Lung (tissue), 12 donors: ENCODE results near the gene TAS2R50. TPM values are rescaled to one million over a fixed set of nuclear protein-coding genes. Genes with fewer than 3 reads are reported as not detected.

Experiments
- ATAC-seq: fragments of 200-7000 bp; cut with Tn5 transposase; one replicate; pipeline ENCODE4 v1.9.1; 2020; ENCODE audit warnings: moderate number of reproducible peaks; ENCODE audit not compliant: insufficient read depth, low FRiP score
- DNase-seq, 3 donors: peaks; one replicate each; pipeline ENCODE4 v3.0.0-alpha.2; 2013 to 2017
- H3K27ac ChIP-seq, 2 donors: one replicate each; pipeline ENCODE4 v1.5.1; 2013; ENCODE audit warnings: mild to moderate bottlenecking in 2 of 2, moderate library complexity in 2 of 2, control low read depth in 1 of 2, inconsistent platforms in 1 of 2, low read depth in 1 of 2, low read length in 1 of 2
- H3K27me3 ChIP-seq, 3 donors: one replicate each; pipeline ENCODE4 v1.5.1; 2013; ENCODE audit warnings: low read length in 2 of 3; ENCODE audit not compliant: control insufficient read depth in 3 of 3, insufficient read depth in 3 of 3
- H3K36me3 ChIP-seq, 4 donors: one replicate each; pipeline ENCODE4 v1.5.1; 2013; ENCODE audit warnings: low read length in 4 of 4, mild to moderate bottlenecking in 1 of 4, moderate library complexity in 1 of 4; ENCODE audit not compliant: control insufficient read depth in 4 of 4, insufficient read depth in 4 of 4
- H3K4me1 ChIP-seq, 5 donors: one replicate each; pipeline ENCODE4 v1.5.1; 2013; ENCODE audit warnings: low read length in 5 of 5, mild to moderate bottlenecking in 2 of 5, moderate library complexity in 1 of 5; ENCODE audit not compliant: control insufficient read depth in 5 of 5, insufficient read depth in 5 of 5
- H3K4me3 ChIP-seq: one replicate; pipeline ENCODE4 v1.5.1; 2013; ENCODE audit warnings: mild to moderate bottlenecking, control low read depth, moderate library complexity
- H3K9ac ChIP-seq, 2 donors: one replicate each; pipeline ENCODE4 v1.5.1; 2013; ENCODE audit warnings: low read length in 2 of 2, control low read depth in 1 of 2; ENCODE audit not compliant: insufficient read depth in 1 of 2
- H3K9me3 ChIP-seq, 4 donors: one replicate each; pipeline ENCODE4 v1.5.1; 2013; ENCODE audit warnings: low read length in 3 of 4, mild to moderate bottlenecking in 1 of 4, moderate library complexity in 1 of 4; ENCODE audit not compliant: control insufficient read depth in 4 of 4, insufficient read depth in 3 of 4
- CTCF ChIP-seq: IDR thresholded peaks from 2 replicates; pipeline ENCODE4 v1.5.1; 2012; ENCODE audit warnings: mild to moderate bottlenecking; ENCODE audit errors: control extremely low read depth, extremely low read depth
- WGBS, 2 donors: extraction: QIAGEN DNeasy Blood & Tissue Kit; methylation state at CpG; one replicate each; pipeline ENCODE4 v1.1.7; 2013; 5-methylcytosine and 5-hydroxymethylcytosine counted together
- polyA plus RNA-seq, 2 donors: library from polyadenylated mRNA; stranded (reverse); fragments of 200-250 nt; gene quantifications; one replicate each; pipeline ENCODE4 v1.2.1, GENCODE V29; 2013
- total RNA-seq, 2 donors: library from RNA; depleted of rRNA in 1 of 2; stranded (reverse); fragments of >200 nt in 1 of 2; gene quantifications; one replicate each; pipeline ENCODE4 v1.2.1, GENCODE V29; 2014 to 2021
- donor health status: control.
- donor health status: control.
- donor health status: Bipolar disorder and iron deficiency.
- donor health status: healthy.
- donor health status: DM: yes; HTN: yes; CAD: no.

The TAS2R50 gene
- total and polyA plus RNA-seq, 4 donors = 0.03 to 11.1 (median 1.8) TPM; not detected in 1

- Histone ChIP-seq H3K4me3 (no peak overlapping the region), H3K27ac (no peak overlapping the region), H3K9ac (no peak overlapping the region), H3K27me3 (no peaks in the 10 kb centered on the region), H3K36me3 (peaks cover 0 to 2% (median 0%) of the 10 kb centered on the region in 4 donors), H3K4me1 (peaks cover 0 to 4% (median 0%) of the 10 kb centered on the region in 5 donors), H3K9me3 (no peaks in the 10 kb centered on the region)
- TF ChIP-seq CTCF = no peak
- DNase-seq = peak in 1 of 3 donors; percentile 7
- 80 to 85% methylated on average over 4 of the region's 4 CpGs for WGBS, 2 donors
- no peak for ATAC-seq
Measured at GRCh38 chr12:11015775-11016430, 29.2 kb upstream of the TAS2R50 start.

- no peak for TF ChIP-seq CTCF
- H3K27me3 ChIP-seq = no peaks in the 10 kb centered on the region
- no peak overlapping the region for H3K27ac ChIP-seq
- ATAC-seq (no peak), DNase-seq (no peak)
- no peak overlapping the region for H3K9ac ChIP-seq
- H3K36me3 ChIP-seq = peaks cover 0 to 2% (median 0%) of the 10 kb centered on the region in 4 donors
- peaks cover 0 to 4% (median 0%) of the 10 kb centered on the region in 5 donors for H3K4me1 ChIP-seq
- no peak overlapping the region for H3K4me3 ChIP-seq
- H3K9me3 ChIP-seq = no peaks in the 10 kb centered on the region
Measured at GRCh38 chr12:11014234-11014633, 27.5 kb upstream of the TAS2R50 start.

GRCh38 chr12:11007608-11008007 is 20.9 kb upstream of the TAS2R50 start:
- ATAC-seq (no peak), DNase-seq (no peak)
- Histone ChIP-seq H3K4me3 (no peak overlapping the region), H3K4me1 (peaks cover 0 to 1% (median 0%) of the 10 kb centered on the region in 5 donors), H3K9me3 (no peaks in the 10 kb centered on the region), H3K27me3 (no peaks in the 10 kb centered on the region), H3K27ac (no peak overlapping the region), H3K9ac (no peak overlapping the region), H3K36me3 (no peaks in the 10 kb centered on the region)
- WGBS, 2 donors = 96 to 100% methylated on average over 1 of the region's 1 CpG
- TF ChIP-seq CTCF = no peak

DNA sequence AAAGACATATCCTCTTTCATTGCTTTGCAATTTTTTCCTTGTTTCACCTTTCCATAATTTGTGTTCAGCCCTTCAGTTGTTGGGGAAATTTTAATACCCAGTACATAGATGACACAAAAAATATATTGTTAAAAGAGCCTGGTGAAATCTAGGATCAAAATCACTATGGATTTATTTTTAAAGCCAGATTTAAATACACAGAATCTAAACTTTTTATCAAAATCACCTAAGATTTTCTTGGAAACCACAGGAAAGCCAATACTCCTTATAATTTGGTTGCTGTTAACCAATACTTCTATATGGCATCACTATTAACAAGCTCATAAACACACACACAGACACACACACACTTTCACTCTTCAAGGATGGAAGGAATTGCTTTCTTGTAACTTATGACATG is 11.5 kb upstream of the TAS2R50 start, which contains the start of gene TAS2R20:
Gene TAS2R20, minus strand, starts transcription at position 101 of the 400 bp plus-strand sequence. CDS start 429 bp downstream, outside the sequence.
- Histone ChIP-seq H3K27me3 (no peaks in the 10 kb centered on the region), H3K27ac (no peak within 1 kb of the TSS), H3K9ac (no peak within 1 kb of the TSS), H3K4me1 (peaks cover 0 to 3% (median 0%) of the 10 kb centered on the region in 5 donors), H3K4me3 (no peak within 1 kb of the TSS), H3K9me3 (no peaks in the 10 kb centered on the region), H3K36me3 (peaks cover 0 to 8% (median 2%) of the 10 kb centered on the region in 4 donors)
- ATAC-seq = no peak
- TF ChIP-seq CTCF = no peak
- no peak for DNase-seq
